Heart left ventricle (tissue), 16 donors: ENCODE data around the gene OPN1SW. TPM values are rescaled to one million over a fixed set of nuclear protein-coding genes. Genes with fewer than 3 reads are reported as not detected.
A peak's percentile ranks its signal among the peaks of the same experiment; 100 is the strongest.

ENCODE experiments used
- ATAC-seq, 4 donors: fragments of 200-7000 bp; cut with Tn5 transposase; one replicate each; pipeline ENCODE4 v1.9.1; 2020 to 2022; ENCODE audit warnings: moderate library complexity in 4 of 4, mild to moderate bottlenecking in 3 of 4, moderate number of reproducible peaks in 1 of 4
- DNase-seq, 5 donors: peaks; one replicate each; pipeline ENCODE4 v3.0.0-alpha.2; 2020
- H3K27ac ChIP-seq, 12 donors: fragments of 200-600 bp; sonication (generic) in 4 of 12; one replicate each; pipeline versions ENCODE4 v1.5.0 to v1.8.0; 2016 to 2022; ENCODE audit warnings: mild to moderate bottlenecking in 2 of 12
- H3K27me3 ChIP-seq, 9 donors: fragments of 200-600 bp; sonication (generic) in 2 of 9; one replicate each; pipeline versions ENCODE4 v1.5.1 to v1.8.0; 2016 to 2022; ENCODE audit warnings: mild to moderate bottlenecking in 3 of 9
- H3K36me3 ChIP-seq, 9 donors: fragments of 200-600 bp; sonication (generic) in 2 of 9; one replicate each; pipeline versions ENCODE4 v1.5.0 to v1.8.0; 2018 to 2022; ENCODE audit warnings: mild to moderate bottlenecking in 2 of 9
- H3K4me1 ChIP-seq, 12 donors: fragments of 200-600 bp; sonication (generic) in 4 of 12; one replicate each; pipeline versions ENCODE4 v1.5.0 to v1.8.0; 2016 to 2022; ENCODE audit warnings: mild to moderate bottlenecking in 3 of 12
- H3K4me3 ChIP-seq, 12 donors: fragments of 200-600 bp; sonication (generic) in 4 of 12; one replicate each; pipeline versions ENCODE4 v1.5.0 to v1.8.0; 2017 to 2022; ENCODE audit warnings: mild to moderate bottlenecking in 9 of 12, moderate library complexity in 4 of 12
- H3K9me3 ChIP-seq, 12 donors: fragments of 200-600 bp; sonication (generic) in 4 of 12; one replicate each; pipeline versions ENCODE4 v1.5.0 to v1.8.0; 2016 to 2022; ENCODE audit warnings: mild to moderate bottlenecking in 1 of 12
- CTCF ChIP-seq, 12 donors: fragments of 200-600 bp; sonication (generic) in 4 of 12; IDR thresholded peaks; one replicate each; pipeline versions ENCODE4 v1.5.0 to v1.8.0; 2018 to 2022; ENCODE audit warnings: antibody characterized with exemption in 12 of 12, mild to moderate bottlenecking in 5 of 12
- POLR2A ChIP-seq, 2 donors: fragments of 450-650 bp; IDR thresholded peaks; one replicate each; pipeline ENCODE4 v1.6.1; 2017; ENCODE audit warnings: antibody characterized with exemption in 2 of 2, mild to moderate bottlenecking in 2 of 2, moderate library complexity in 2 of 2
- WGBS, 4 donors: extraction: QIAGEN DNeasy Blood & Tissue Kit in 2 of 4; methylation state at CpG; one replicate each; pipeline versions ENCODE4 v1.1.5 to v1.1.7; 2013 to 2018; 5-methylcytosine and 5-hydroxymethylcytosine counted together
- intact Hi-C, 10 donors: fragments of 100-400 bp; cut with DNase I; formaldehyde crosslinking; loops; one replicate each; pipeline versions ENCODE4 v1.11.1 to v1.14.2; 2022
- polyA plus RNA-seq, 2 donors: library from polyadenylated mRNA; stranded (reverse); fragments of 200-250 nt; gene quantifications; one replicate each; pipeline ENCODE4 v1.2.3, GENCODE V29; 2013
- total RNA-seq, 9 donors: library from RNA; depleted of rRNA in 2 of 9; stranded (reverse); fragments of >200 nt in 2 of 9; fragmentation: NEBNext Ultra II Directional in 3 of 9; extraction: Animal tissue kit (Norgen Biotek cat#: 25700) in 3 of 9; gene quantifications; one replicate each; pipeline versions ENCODE4 v1.1.0 to v1.2.4, GENCODE V29; 2016 to 2023
- donor health status: ischemic (EF 13 %, LVEDD 7.1; RV severe dilation, severe dysfunction).
- donor health status: healthy with polysubstance abuse.
- donor health status: DM: no; HTN: yes; CAD: no.
- donor health status: DM: no; HTN: no; CAD: no.
- donor health status: ischemic (EF 25% LVEDD 6.9; RV normal size, moderate dysfunction).
- donor health status: ischemic (EF 25% LVEDD 5.7; RV mildly dilated, moderate dysfunction).
- donor health status: healthy.
- donor health status: DM: yes; HTN: yes; CAD: no.
- donor health status: ischemic (EF 35%, LVEDD 5.7; RV mildly dilated, moderate dysfunction).
- donor health status: nonischemic (EF 11% LVEDD 7.7; RV severe dilation, severe dysfunction).
- donor health status: DM: yes; HTN: yes; CAD: no.
- donor health status: PGD.
- donor health status: ischemic (EF 29% LVEDD 5.4; RV normal size, mild dysfunction).
- donor health status: nonischemic (EF 23%, LVEDD 6.1; RV moderate dilation, normal function).

The OPN1SW gene
- total and polyA plus RNA-seq, 11 donors = not detected

- Histone ChIP-seq H3K9me3 (no peaks in the 10 kb centered on the region), H3K36me3 (peaks cover 0 to 100% (median 98%) of the 10 kb centered on the region in 9 donors), H3K27ac (peak overlapping the region in 1 of 12 donors; percentile 57), H3K27me3 (no peaks in the 10 kb centered on the region), H3K4me1 (peaks cover 0 to 17% (median 4%) of the 10 kb centered on the region in 12 donors), H3K4me3 (no peak overlapping the region)
- intact Hi-C loops = no loop called here
- ATAC-seq (no peak), DNase-seq (no peak)
- no peak for TF ChIP-seq CTCF (IDR thresholded peaks at IDR 0.05)
- TF ChIP-seq POLR2A (IDR thresholded peaks at IDR 0.05) = no peak
- 68 to 76% (median 73%) methylated on average over 3 of the region's 3 CpGs for WGBS, 4 donors
These were observed 12.1 kb downstream of the OPN1SW start for GRCh38 chr7:128763541-128763940.

- no peaks in the 10 kb centered on the region for H3K27me3 ChIP-seq
- intact Hi-C loops = loop anchor here in 2 of 10 donors (5.0 to 10.0 kb wide), 2 partner anchors 66 to 73 kb away; partner anchors contain the start of gene FLNC (in 1 of the 2)
- ATAC-seq (no peak), DNase-seq (no peak)
- no peak overlapping the region for H3K4me3 ChIP-seq
- TF ChIP-seq CTCF (IDR thresholded peaks at IDR 0.05) (no peak), POLR2A (IDR thresholded peaks at IDR 0.05) (no peak)
- no peaks in the 10 kb centered on the region for H3K9me3 ChIP-seq
- peaks cover 0 to 97% (median 83%) of the 10 kb centered on the region in 9 donors for H3K36me3 ChIP-seq
- H3K27ac ChIP-seq = peak overlapping the region in 1 of 12 donors; percentile 1
- peaks cover 0 to 26% (median 10%) of the 10 kb centered on the region in 12 donors for H3K4me1 ChIP-seq
These were observed 16.4 kb downstream of the OPN1SW start for GRCh38 chr7:128759242-128759641.

- DNase-seq (no peak), ATAC-seq (no peak)
- TF ChIP-seq CTCF (IDR thresholded peaks at IDR 0.05) (no peak), POLR2A (IDR thresholded peaks at IDR 0.05) (no peak)
- intact Hi-C loops = loop anchor here in 2 of 10 donors (5.0 to 10.0 kb wide), 2 partner anchors 66 to 74 kb away; partner anchors contain the start of gene FLNC (in 1 of the 2)
- Histone ChIP-seq H3K36me3 (peaks cover 0 to 97% (median 82%) of the 10 kb centered on the region in 9 donors), H3K4me3 (no peak overlapping the region), H3K27me3 (no peaks in the 10 kb centered on the region), H3K27ac (peak overlapping the region in 1 of 12 donors; percentile 85), H3K9me3 (no peaks in the 10 kb centered on the region), H3K4me1 (peaks cover 0 to 29% (median 10%) of the 10 kb centered on the region in 12 donors)
- 94 to 100% (median 96%) methylated on average over 1 of the region's 1 CpG for WGBS, 4 donors
These were observed 17.0 kb downstream of the OPN1SW start for GRCh38 chr7:128758553-128758952.

GRCh38 chr7:128757203-128757602 is 18.4 kb downstream of the OPN1SW start:
- no peak overlapping the region for H3K4me3 ChIP-seq
- DNase-seq (no peak), ATAC-seq (no peak)
- 49 to 65% (median 52%) methylated on average over 2 of the region's 2 CpGs for WGBS, 4 donors
- peak overlapping the region in 7 of 12 donors; percentile 35 to 85 (median 65) for H3K27ac ChIP-seq
- no peaks in the 10 kb centered on the region for H3K27me3 ChIP-seq
- TF ChIP-seq CTCF (IDR thresholded peaks at IDR 0.05) (no peak), POLR2A (IDR thresholded peaks at IDR 0.05) (no peak)
- peaks cover 0 to 97% (median 82%) of the 10 kb centered on the region in 9 donors for H3K36me3 ChIP-seq
- H3K4me1 ChIP-seq = peaks cover under 1 to 41% (median 14%) of the 10 kb centered on the region in 12 donors
- no peaks in the 10 kb centered on the region for H3K9me3 ChIP-seq
- intact Hi-C loops = loop anchor here in 2 of 10 donors (5.0 to 10.0 kb wide), 2 partner anchors 68 to 75 kb away; partner anchors contain the start of gene FLNC (in 1 of the 2)
